Measurements from ENCODE around the gene AKAP13.

AKAP13 gene

DNA sequence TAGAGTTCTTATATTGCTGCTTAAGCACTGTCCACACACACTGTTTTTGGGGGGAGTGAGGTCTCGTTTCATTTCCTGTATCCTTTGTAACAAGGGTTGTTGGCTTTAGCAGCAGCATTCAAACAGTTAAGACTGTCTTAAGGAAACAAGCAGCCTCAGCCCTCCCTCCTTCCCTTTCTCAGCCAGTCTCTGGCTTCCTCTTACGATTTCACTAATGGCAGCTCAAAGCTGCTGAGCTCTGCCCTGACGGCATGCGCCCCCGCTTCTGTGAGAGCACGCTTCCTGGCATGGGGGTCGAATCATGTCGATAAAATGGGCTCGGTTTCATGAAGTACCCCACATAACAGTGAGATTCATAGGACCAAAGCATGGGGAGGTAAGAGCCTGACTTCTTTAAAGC, 309.3 kb downstream of the AKAP13 start:
- DNase-seq, result peak; percentile 63

DNA sequence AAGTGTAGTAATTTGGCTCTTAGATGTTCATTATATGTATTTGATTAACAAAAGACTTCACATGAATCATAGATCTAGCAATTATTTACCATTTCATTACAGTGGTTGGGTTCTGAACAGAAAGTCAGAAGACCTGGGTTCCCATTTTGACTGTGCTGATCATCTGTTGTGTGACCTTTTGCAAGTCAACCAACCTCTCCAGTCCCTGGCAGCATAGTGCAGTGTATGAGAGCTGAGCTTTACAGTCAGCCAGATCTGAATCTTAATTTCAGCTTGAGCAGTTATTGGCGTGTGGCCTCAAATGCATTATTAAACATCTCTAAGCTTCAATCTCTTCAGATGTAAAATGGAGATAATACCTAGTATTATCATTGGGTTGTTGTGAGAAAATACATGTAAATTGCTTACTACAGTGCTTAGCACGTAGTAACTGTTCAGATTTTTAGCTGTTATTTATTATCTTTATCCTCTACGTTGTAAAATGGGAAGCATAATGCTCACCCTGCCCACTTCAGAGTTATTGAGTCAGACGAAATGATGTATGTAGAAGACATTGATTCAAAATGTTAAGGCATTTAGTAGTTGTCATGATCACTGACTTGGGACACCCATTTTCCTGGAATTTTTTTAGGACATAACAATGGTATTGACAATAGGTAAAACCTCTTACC, 310.3 kb downstream of the AKAP13 start:
- peak; percentile 28 for DNase-seq

DNA sequence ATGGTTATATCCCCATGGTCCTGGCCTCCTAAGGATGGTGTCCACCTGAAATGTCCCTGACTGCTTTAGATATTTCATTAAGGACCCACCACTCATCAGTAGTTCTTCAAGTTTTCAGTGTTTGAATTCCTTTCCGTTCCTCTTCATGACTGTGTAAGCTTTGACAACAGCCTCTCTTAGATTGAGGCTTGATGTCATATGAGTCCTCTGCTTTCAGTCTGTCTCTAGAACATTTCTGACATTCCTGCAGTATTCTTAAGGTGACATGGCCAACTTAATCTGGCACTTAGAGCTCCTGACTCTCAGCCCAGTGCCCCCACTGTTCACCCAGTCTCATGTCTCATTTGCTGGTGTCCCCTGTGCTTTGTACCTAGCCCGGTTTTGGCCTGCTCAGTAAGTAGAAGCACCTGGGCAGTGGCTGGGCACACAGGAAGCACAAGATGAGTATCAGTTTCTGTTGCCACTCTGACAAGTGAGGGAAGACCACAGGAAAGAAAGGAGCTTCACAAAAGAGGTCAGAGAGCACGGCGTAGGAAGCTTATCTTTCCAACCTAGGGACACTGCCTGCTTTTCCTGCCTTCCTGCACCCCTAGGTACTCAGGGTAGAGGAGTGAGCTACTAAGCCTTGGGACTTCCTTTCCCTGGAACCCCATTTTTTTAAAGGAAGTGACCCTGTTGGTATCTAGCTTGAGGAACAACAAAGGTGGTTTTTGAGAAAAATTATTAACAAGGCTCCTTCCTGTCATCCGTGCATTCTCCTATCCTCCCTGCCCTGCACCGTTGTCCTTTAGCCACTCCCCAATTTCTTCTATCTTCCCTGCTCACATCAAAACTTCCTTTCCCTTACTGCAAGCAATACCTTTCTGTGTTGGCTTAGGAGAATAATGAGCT, 311.2 kb downstream of the AKAP13 start:
- DNase-seq, result no peak

DNA sequence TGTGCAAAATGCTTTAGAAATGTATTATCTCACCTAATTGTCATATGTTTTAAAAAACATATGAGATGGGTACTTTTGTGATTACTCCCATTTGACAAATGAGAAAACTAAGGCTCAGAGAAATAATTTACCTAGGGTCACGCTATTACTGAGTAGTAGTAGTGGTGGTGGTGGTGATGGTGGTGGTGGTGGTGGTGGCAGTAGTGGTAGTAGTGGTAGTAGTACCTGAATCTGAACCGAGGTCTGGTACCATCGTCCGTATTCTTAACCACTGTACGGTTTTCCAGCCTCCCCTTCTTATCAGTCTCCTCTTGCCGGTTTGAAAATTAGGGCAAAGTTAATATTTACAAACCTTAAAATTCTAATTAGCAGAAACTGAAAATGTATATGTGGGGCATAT, 311.9 kb downstream of the AKAP13 start:
- DNase-seq, result no peak

DNA sequence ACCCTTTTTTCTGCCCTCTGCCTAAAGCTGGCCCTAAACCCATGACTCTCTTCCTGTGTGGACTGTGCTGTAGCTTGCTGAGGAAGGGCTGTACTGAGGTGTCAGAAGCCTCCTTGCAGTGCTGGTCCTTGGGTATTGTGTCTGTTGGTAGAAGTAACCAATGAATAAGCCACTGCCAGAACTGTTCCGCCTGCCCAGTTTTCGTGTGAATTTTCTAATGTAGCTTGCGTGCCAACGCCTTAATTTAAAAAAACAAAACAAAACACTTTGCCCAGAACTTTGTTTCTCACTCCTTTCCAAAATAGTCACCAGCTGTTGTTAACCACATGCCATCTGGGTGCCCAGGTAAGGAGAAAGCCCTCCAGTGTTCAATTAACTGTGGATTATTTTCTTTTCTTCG, 312.5 kb downstream of the AKAP13 start:
- DNase-seq, result peak; percentile 32

DNA sequence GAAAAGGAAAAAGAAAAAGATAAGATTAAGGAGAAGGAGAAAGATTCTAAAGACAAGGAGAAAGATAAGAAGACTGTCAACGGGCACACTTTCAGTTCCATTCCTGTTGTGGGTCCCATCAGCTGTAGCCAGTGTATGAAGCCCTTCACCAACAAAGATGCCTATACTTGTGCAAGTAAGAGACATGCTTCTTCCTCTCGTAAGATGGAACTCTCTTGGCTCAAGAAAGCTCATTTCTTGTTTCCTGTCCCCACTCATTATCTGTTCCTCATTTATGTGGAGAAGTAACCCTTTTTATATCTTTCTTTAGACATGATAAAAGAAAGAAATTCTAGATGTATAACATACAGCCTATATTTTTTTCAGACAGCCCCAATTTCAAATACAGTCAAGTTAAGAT, 312.9 kb downstream of the AKAP13 start:
- DNase-seq, result no peak

DNA sequence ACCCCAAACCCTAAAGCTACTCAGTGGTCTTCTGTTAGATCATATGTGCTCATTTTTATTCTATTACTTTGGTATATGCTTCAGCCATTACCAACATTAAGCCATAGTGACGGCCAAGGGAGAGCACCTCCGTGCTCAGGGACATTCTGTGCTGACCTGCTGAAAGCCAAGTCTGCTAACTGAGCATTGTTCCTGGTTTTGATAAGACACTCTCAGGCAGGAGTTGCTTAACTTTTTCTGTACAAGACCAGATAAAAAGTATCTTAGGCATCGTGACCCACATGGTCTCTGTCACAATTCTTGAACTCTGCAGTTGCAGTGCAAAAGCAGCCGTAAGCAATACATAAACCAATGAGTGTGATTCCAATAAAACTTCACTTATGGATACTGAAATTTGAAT, 313.7 kb downstream of the AKAP13 start:
- no peak for DNase-seq

DNA sequence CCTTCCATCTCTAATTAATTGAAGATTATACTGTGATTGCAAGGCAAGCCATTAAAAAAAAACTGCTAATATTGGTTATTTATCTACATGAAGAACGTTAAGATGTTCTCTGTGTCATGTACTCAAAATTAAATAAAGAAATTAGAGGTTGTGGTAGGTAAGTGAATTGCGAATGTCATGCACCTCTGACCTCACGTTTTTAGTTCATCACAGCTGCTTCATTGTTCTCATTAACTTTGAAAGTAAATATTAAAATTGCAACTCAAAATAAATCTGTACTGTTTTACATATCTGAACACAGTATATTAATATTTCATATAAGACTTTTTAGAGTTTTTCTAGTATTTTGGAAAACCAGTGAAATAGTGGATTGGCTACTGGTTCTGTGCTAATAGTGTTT, 320.4 kb downstream of the AKAP13 start:
- DNase-seq, result no peak

DNA sequence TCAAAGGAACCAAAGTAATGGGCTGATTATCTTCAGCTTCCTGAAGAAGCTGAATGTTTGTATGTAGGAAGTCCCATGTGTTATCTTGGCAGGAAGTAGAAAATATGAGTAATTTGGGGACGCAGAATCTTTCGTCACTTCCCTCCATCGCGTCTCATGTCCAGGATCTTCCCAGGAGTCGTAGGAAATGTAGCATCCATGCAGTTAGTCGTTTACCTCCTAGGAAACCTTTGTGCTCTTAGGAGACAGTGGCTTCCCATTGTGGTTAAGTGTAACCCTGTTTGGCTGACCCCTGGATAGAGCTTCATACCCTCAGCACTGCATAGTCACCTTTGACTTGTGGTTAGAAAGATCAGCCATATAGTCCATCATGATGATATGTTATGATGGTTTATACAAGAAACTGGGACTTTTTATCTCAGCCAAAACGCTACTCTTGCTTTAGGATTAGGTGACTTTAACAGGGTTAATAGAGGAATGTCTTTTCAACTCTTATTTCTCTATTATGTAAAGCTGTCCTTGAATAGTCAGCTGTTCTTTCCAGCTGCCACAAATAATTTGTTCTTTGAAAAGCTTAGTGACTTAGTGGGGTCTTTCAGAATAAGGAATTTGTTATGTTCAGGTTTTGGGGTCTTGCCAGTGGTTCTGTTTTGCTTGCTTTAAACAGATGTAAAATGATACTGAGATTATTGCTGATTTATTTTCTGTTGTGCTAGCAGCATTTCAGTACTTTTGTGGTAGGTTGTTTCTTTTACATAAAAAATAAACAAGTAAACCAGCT, 322.1 kb downstream of the AKAP13 start:
- DNase-seq, result no peak

DNA sequence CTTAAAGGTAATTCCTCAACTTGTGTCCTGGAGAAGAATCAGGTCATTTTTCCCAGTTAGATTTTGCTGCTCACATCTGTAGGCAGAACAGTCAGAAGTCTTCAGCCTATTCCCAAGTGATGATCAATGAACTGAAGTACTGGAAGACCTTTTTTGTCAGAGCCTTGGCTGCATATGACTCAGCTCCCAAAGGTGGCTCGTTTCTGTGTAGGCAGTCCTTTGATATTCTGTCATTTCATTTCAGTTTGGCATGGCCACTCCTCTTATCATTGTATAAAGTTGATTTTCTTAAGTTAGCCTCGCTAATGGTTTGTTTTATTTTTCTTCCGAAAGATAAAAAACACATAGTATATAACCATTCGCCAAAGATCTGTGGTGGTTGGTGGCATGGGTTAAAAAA, 323.7 kb downstream of the AKAP13 start:
- DNase-seq, result no peak

DNA sequence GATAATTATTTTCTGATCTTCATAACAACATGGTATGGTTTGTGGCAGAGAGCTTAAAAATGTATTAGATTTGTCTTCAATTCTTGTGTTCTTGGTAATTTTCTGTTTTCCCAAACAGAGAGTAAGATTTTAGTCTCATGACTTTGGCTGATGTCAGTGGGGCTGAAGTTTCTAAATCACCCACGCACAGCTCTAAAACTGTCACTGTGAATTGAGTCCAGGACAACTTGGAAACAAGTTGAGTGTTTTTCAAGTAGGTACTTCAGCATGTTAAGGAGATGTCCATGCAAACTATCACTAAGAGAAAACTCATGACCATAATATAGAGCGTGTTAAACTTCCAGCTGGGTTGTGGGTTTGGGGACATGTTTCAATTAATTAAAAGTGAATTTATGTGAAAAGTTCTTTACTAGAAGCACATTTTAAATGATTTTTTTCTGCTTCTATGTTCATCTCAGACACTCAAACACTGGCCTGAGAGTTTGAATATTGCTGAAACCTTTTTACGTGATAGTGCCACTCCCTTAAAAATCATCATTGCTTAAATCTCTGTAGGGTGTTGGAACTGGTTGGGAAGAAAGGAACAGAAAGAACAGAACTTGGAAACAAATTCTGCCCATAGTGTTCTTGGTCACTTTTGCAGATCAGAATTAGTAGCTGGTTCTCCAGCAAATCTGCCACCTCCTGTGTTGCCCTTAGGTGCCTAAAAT, 324.5 kb downstream of the AKAP13 start:
- no peak for DNase-seq

DNA sequence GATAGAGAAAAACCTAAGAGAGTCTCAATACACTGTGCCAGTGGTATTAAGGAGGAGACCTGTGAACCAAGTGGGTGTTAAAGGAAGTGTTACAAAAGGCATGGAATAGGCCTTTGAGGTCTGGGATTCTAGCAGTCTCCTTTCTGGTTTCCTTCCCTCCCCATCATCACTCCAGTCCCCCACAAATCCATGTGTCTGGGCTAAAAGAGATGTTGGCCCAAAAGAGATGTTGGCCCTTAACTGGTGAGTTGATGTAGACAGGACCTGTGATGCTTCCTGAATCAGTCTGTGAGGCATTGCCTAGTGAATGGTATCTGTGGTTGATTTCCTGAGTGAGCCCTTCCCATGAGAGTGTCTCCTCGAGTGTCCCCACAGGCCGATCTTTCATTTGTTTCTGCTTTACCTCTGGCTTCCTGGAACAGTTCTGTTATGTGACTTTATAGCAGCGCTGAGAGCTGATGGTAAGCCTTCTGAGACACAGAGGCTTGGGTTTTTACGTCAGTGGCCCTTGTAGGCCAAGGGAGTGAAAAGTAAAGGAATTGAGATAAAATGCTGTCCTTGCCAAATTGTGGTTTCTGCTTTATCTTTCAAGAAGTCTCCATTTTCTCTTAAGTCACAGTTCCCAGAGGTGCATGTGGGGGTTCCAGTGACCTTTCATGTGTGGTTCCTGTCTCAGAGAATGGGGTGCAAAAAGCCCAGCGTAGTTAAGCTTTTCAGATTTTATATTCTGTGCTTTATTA, 326.5 kb downstream of the AKAP13 start:
- peak; percentile 45 for DNase-seq

DNA sequence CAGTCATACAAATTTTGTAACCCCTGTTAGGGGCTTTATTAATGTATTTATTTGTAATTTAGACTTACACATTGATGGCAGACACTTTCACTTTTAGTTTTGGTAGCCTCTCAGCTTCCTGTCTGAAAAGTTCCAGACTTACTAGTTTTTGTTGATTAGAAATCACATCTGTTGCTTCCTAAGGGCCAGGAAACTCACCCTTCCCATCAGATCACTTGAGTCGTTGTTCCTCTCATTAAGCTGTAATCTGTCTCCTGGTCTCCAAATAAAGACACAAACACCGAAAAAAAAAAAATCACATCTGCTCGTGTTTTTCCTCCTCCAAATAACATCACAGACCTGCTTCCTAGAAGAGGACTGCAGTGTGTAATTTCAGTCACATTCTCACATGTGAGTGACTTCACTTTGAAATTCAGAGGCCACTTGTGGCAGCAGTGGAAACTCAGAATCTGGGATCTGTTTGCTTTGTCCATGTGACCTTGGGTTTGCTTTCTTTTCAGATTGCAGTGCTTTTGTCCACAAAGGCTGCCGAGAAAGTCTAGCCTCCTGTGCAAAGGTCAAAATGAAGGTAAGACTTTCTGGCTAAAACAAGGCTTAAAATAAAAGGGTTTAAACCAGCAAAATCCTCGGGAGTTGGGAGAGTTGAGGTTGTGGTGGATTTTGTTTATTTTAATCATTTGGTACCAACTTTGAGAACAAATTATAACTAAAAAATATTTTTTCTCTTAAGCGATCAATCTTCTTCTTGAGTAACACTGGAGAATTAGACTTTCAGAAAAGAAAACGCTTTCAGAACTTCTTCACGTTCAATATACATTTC, 327.3 kb downstream of the AKAP13 start:
- no peak for DNase-seq

DNA sequence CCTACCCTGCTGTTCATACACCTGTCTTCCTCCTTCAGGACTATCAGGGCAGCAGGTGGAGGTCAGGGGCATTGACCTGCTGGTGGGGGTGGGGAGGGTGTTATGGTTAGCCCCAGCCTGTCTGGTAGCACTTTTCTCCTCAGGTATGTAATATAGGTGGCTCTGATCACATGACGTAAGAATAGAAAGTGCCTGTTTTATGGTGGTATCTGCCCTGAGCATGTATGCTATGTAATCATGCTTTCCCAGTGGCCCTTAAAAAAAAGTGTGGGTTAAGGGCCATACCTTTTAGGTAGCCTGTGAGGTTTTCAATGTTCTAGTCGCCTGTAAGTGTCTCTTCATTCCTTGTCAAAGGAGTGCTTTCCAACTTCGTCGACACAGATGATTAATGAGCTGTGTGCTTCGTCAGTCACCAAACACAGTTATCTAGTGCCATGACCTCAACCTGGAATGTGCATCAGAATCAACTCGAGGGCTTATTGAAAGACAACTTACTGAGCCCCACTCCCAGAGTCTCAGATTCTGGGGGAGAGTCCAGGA, 328.1 kb downstream of the AKAP13 start:
- no peak for DNase-seq

DNA sequence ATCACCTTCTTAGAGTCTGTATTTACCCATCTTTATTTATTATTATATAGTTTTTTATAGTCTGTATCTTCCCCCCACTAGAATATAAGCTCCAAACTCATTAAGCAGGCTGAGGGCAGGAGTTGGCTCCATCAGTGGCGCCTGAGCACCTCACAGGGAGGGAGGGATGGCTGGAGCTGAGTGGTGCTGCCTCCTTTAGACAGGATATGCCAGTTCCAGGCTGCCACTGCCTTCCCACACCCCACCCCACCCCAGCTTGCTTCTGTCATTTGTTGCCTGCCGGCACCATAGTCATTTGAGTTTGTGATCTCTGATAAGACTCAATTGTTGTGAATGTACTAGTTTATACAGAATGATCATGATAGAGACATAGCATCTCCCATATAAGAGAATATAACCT, 328.8 kb downstream of the AKAP13 start:
- no peak for DNase-seq

DNA sequence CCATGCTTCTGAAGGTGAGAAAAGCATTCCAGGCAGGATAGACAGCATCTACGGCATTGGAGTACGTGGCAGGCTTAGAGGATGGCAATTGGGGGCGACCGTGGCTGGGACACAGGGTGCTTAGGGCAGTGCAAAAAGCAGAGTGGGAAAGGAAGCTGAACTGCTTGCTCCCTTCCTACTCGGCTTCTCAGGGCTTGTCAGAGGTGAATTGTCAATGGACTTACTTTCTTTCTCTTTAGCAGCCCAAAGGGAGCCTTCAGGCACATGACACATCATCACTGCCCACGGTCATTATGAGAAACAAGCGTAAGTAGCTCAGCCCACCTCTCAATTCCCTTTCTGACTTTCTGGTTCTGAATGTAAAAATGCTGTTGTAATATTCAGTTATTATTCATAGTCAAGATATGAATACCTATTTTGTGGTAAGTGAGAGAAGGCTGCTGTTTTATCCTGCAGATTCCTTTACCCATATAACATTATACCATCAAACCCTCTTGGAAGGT, 330.0 kb downstream of the AKAP13 start:
- no peak for DNase-seq

DNA sequence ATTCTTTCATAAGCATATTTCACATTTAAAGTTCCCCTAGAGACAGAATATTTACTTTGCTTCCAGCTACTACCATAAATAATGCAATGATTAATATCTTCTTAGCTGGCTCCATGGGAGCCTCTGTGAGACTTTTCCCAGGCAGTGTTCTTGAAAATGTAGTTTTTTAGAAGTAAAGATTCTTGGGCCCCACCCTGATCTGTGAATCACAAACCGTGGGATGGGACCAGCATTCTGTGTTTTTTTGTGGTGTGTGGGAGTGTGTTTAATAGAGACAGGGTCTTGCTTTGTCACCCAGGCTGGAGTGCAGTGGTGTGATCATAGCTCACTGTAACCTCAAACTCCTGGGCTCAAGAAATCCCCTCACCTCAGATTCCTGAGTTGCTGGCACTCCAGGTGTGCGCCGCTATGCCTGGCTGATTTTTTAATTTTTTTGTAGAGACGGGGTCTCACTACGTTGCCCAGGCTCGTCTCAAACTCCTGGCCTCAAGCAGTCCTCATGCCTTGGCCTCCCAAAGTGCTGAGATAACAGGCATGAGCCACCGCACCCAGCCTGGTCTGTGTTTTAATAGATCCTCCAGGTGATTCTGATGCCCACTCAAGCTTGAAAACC, 331.3 kb downstream of the AKAP13 start:
- no peak for DNase-seq

DNA sequence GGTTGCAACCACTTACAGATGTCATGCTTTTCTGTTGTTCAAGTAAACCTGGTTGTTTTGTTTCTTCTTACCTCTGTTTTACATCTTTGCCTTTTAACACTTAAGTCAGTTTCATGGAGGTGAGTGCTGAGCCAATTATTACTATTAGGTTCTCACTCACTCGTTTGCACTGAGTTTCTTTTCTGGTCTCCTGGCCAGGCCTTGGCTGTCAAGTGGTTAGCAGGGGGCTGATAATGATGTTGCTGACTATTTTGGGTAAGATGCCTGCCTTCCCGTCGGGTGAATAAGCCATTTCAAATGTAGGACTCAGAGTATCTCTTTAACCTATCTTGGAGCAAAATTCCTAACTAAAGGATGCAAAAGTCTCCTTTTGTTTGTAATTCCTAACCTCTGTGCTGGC, 335.9 kb downstream of the AKAP13 start:
- no peak for DNase-seq

DNA sequence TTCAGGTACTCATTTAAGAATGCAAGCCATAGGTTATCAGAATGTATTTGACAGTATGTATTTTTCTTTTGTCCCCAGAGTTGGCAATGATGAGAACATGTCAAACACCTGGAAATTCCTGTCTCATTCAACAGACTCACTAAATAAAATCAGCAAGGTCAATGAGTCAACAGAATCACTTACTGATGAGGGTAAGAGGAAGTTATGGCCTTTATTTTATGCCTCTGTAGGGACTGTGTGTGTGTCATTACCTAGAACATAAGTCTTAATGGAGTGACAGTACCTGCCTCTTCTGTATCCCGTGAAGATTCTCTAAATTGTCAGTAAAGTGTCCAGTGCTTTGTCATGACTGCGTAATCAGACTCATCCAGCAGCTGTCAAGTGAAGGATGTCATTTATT, 336.8 kb downstream of the AKAP13 start:
- no peak for DNase-seq

DNA sequence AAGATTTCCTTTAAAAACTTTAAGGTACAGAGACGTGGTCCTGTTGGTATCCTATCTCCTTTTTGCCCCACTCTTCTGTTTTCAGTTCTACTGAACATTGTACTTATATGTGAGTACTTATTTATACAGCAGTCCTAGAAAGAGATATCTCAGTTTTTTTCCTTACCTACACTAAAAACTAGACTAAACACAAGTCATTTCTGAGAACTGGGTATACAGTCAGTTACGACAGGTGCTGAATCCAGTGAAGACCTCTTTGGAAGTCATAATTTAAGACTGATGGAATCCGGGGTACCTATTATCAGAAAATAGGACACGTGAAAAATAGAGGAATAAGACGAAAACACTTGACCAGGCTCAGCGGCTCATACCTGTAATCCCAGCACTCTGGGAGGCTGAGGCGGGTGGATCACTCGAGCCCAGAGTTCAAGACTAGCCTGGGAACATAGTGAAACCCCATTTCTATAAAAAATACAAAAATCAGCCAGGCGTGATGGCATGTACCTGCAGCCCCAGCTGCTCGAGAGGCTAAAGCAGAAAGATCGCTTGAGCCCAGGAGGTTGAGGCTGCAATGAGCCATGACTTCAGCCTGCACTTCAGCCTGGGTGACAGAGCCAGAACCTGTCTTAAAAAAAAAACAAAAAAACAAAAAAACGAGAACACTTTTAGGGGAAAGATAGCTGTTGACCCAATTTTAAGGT, 338.0 kb downstream of the AKAP13 start:
- no peak for DNase-seq

All from activated CD4-positive, alpha-beta T cell treated with anti-CD3 and anti-CD28 coated beads, Interleukin-2, amount 50 U/mL, for 1 hour (primary cell).